HG03469 (cell line): Measurements from ENCODE around the gene NAIF1.
"Not testable (repeated sequence)": the region's sequence is repeated elsewhere in the genome, so short reads cannot be mapped to it uniquely, and the experiment has no call there.

ENCODE experiments used
- ATAC-seq: cut with Tn5 transposase; IDR thresholded peaks from one replicate; pipeline ENCODE4 v1.9.1; 2021; ENCODE audit warnings: mild to moderate bottlenecking, moderate library complexity, moderate number of reproducible peaks; ENCODE audit not compliant: unreplicated experiment

The NAIF1 gene

GRCh38 chr9:128088253-128088945, 21.3 kb upstream of the NAIF1 start:
- no peak for ATAC-seq

GRCh38 chr9:128087262-128087661, 20.1 kb upstream of the NAIF1 start:
- no peak for ATAC-seq

- ATAC-seq, result no peak
Measured at GRCh38 chr9:128085943-128086342, 18.8 kb upstream of the NAIF1 start.

- ATAC-seq, result no peak
Measured at GRCh38 chr9:128084746-128085145, 17.6 kb upstream of the NAIF1 start.

GRCh38 chr9:128082151-128082550, 15.0 kb upstream of the NAIF1 start:
- no peak for ATAC-seq

GRCh38 chr9:128081056-128081455, 13.9 kb upstream of the NAIF1 start:
- ATAC-seq, result no peak

GRCh38 chr9:128080206-128080605, 13.1 kb upstream of the NAIF1 start:
- no peak for ATAC-seq

- no peak for ATAC-seq
Measured at GRCh38 chr9:128078504-128079434, 11.6 kb upstream of the NAIF1 start.

- ATAC-seq, result no peak
Measured at GRCh38 chr9:128077847-128078503, 10.9 kb upstream of the NAIF1 start.

- no peak for ATAC-seq
Measured at GRCh38 chr9:128073253-128073886, 6.2 kb upstream of the NAIF1 start.

- no peak for ATAC-seq
Measured at GRCh38 chr9:128072144-128073021, 5.3 kb upstream of the NAIF1 start.

- ATAC-seq, result not testable (repeated sequence)
Measured at GRCh38 chr9:128071475-128071874, 4.4 kb upstream of the NAIF1 start.

GRCh38 chr9:128070874-128071273, 3.8 kb upstream of the NAIF1 start:
- no peak for ATAC-seq

GRCh38 chr9:128068386-128069205, 1.5 kb upstream of the NAIF1 start:
- ATAC-seq, result peak; percentile 2

GRCh38 chr9:128067645-128068385, 695 bp upstream of the NAIF1 start, which contains the start of gene SLC25A25:
TSS of gene SLC25A25 (plus strand) at chr9:128068232. CDS start at chr9:128068320, 88 bp downstream.
- peak; percentile 51 for ATAC-seq

- ATAC-seq, result no peak
Measured at GRCh38 chr9:128065907-128066712, 1.0 kb downstream of the NAIF1 start.
